ENCODE measurements around the gene SCLY.

DNA sequence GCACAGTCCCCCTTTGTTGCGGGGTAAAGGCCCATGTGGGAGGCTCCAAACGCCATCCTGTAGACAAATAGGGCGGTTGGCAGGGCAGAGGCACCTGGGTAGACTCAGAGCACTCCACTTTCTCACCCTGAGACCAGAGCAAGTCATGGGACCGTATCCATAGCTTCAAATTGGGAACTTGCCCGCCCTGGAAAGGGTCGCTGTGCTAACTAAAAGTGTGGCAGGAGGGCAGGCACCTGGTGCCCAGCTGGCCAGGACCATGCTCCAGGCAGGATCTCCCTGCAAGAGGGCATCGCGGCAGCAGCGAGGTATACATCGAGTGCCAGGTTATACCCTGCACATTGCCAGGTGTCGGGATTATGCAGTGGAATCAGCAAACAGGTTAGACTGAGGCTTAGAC is 20.8 kb upstream of the SCLY start:
- TF ChIP-seq, protein P1, sequence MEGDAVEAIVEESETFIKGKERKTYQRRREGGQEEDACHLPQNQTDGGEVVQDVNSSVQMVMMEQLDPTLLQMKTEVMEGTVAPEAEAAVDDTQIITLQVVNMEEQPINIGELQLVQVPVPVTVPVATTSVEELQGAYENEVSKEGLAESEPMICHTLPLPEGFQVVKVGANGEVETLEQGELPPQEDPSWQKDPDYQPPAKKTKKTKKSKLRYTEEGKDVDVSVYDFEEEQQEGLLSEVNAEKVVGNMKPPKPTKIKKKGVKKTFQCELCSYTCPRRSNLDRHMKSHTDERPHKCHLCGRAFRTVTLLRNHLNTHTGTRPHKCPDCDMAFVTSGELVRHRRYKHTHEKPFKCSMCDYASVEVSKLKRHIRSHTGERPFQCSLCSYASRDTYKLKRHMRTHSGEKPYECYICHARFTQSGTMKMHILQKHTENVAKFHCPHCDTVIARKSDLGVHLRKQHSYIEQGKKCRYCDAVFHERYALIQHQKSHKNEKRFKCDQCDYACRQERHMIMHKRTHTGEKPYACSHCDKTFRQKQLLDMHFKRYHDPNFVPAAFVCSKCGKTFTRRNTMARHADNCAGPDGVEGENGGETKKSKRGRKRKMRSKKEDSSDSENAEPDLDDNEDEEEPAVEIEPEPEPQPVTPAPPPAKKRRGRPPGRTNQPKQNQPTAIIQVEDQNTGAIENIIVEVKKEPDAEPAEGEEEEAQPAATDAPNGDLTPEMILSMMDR (IDR thresholded peaks at IDR 0.05), result no peak
- TF ChIP-seq EZH2 (IDR thresholded peaks at IDR 0.05; ENCODE audit: borderline replicate concordance, insufficient read depth, low read depth, low read length, poor library complexity, severe bottlenecking), result no peak
